Esophagus muscularis mucosa (tissue), 3 donors: Measurements from ENCODE around the gene FAM171A1.

Source experiments
- POLR2A ChIP-seq: fragments of 450-650 bp; IDR thresholded peaks from one replicate; pipeline ENCODE4 v1.6.1; 2017; ENCODE audit warnings: antibody characterized with exemption, moderate library complexity, mild to moderate bottlenecking, low read depth
- TF ChIP-seq, protein P1 (sequence below), 3 experiments: fragments of 200-600 bp in 2 of 3; fragments of 450-650 bp in 1 of 3; sonication (generic) in 2 of 3; IDR thresholded peaks; one replicate each; pipeline ENCODE4 v1.5.1; 2017 to 2019; ENCODE audit warnings: antibody characterized with exemption in 3 of 3, mild to moderate bottlenecking in 2 of 3, moderate library complexity in 1 of 3

DNA sequence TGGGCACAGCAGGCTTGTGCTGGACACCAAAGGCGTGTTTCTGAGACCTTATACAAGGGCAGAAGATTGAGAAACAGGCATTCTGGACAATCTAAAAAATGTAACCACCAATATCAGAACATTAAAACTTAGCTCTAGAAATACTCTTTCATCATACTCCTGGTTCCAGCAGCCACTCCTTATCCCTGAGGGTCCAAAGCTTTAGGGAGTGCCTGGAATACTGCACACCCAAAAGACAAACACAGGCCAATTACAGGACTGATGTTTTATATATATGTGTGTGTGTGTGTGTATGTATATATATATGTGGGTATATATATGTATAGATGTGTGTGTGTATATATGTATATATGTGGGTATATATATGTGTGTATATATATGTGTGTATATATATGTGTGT lies 39.6 kb downstream of the FAM171A1 start:
- TF ChIP-seq, protein P1, sequence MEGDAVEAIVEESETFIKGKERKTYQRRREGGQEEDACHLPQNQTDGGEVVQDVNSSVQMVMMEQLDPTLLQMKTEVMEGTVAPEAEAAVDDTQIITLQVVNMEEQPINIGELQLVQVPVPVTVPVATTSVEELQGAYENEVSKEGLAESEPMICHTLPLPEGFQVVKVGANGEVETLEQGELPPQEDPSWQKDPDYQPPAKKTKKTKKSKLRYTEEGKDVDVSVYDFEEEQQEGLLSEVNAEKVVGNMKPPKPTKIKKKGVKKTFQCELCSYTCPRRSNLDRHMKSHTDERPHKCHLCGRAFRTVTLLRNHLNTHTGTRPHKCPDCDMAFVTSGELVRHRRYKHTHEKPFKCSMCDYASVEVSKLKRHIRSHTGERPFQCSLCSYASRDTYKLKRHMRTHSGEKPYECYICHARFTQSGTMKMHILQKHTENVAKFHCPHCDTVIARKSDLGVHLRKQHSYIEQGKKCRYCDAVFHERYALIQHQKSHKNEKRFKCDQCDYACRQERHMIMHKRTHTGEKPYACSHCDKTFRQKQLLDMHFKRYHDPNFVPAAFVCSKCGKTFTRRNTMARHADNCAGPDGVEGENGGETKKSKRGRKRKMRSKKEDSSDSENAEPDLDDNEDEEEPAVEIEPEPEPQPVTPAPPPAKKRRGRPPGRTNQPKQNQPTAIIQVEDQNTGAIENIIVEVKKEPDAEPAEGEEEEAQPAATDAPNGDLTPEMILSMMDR (IDR thresholded peaks at IDR 0.05), result no peak
- TF ChIP-seq POLR2A, result no peak
